Retinal pigment epithelial cell (primary cell): Measurements from ENCODE around the gene RAMACL.

Experiments used
- DNase-seq: peaks from one replicate; pipeline ENCODE4 v3.0.0-alpha.2; 2010; ENCODE audit warnings: low read depth
- H3K4me3 ChIP-seq: 2 replicates; pipeline ENCODE4 v1.5.1; 2011; ENCODE audit warnings: mild to moderate bottlenecking, low read length, control low read depth, moderate library complexity
- TF ChIP-seq, protein P1 (sequence below): conservative IDR thresholded peaks from 2 replicates; pipeline ENCODE4 v1.5.1; 2011; ENCODE audit warnings: low read depth, low read length, control low read depth, inconsistent platforms

Gene RAMACL

DNA sequence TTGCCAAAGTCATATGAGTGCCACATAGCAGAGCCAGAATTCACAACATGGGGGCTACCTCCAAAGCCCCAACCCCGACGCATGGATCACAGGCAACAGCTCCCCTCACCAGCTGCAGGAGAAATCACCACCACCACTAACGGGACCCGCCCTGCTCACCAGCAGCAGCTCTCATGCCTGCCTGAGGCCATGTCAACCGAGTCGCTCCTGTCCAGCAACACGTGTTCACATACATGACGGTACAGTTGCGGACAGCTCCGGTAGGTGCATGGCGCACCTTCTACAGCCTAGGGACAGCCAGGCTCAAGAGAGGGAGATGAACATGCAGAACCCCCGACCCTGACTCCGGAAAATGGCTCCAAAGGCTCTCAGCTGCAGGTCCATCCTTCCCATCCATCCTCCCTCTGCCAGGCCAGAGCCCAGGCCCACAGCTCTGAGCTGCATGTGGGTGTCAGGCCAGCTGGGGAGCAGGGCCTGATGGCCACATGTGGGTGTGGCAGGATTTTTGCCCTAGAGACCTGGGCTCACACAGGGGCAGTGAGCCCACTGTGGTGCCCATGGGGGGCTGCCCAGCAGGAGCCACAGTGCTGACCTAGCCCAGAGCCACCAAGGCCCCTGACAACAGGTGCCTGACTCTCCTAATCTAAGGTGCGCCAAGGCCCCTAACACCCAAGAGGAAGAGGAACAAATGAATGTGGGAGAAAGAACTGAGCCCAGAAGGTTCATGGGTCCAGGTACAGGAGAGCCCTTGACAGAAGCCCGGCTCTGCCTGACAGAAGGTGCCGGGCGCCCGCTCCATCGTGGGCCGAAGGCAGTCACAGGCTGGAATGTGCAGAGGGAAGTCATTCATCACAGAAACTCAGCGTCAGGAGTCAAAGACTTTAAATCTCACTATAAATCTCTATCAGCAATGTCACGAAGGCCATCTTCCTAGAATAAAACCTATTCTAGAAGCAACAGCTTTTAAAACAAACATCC lies 30.1 kb upstream of the RAMACL start:
- TF ChIP-seq, protein P1, sequence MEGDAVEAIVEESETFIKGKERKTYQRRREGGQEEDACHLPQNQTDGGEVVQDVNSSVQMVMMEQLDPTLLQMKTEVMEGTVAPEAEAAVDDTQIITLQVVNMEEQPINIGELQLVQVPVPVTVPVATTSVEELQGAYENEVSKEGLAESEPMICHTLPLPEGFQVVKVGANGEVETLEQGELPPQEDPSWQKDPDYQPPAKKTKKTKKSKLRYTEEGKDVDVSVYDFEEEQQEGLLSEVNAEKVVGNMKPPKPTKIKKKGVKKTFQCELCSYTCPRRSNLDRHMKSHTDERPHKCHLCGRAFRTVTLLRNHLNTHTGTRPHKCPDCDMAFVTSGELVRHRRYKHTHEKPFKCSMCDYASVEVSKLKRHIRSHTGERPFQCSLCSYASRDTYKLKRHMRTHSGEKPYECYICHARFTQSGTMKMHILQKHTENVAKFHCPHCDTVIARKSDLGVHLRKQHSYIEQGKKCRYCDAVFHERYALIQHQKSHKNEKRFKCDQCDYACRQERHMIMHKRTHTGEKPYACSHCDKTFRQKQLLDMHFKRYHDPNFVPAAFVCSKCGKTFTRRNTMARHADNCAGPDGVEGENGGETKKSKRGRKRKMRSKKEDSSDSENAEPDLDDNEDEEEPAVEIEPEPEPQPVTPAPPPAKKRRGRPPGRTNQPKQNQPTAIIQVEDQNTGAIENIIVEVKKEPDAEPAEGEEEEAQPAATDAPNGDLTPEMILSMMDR = no peak
- no peak for DNase-seq
- no peak overlapping the region for H3K4me3 ChIP-seq

DNA sequence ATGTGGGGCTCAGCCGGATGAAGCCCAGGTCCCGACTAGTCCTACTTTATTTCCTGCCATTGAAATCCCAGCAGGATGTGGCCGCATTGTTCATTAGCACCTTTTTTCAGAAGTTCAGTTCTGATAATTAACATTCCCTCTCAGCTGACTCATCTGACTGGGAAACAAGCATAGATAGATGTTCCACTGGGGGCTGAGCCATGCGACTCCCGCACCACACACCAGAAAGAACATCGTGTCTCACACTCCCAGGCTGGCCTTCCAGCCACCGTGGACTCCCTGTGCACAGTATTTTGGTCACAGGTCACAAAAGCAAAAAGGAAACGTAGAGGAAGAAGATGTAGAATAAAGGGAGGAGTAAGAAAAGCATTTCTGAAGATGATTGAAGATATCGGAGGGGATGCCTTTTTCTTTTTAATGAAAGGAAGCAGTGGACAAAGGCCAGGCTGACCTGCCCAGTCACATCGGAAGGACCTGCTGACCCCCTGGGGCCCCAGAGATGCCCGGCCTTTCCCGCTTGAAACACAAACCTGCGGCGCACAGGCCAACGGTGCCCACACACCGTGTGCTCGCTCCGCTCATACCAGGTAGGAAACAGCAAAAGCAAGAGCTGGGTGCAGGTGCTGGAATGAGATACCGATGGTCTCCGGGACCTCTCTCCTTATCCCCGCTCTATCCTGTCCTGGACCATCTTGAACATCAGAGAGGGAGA lies 28.7 kb upstream of the RAMACL start:
- no peak overlapping the region for H3K4me3 ChIP-seq
- DNase-seq = no peak
- TF ChIP-seq, protein P1 = no peak

DNA sequence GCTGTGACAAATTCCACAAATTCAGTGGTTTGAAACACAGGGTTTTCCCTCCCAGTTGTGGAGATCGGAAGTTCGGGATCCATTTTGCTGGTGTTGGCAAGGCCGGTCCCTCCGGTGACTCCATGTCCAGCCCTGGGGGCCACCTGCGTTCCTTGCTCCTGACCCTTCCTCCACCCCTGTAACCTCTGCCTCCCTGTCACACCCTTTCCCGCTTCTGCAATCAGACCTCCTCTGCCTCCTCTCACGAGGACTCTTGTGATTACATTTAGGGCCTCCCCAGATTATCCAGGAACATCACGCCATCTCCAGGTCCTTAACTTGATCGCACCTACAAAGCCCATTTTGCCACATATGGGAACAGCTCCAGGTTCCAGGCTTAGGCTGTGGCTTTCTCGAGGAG lies 28.1 kb upstream of the RAMACL start:
- DNase-seq = no peak
- H3K4me3 ChIP-seq = no peak overlapping the region
- TF ChIP-seq, protein P1 = no peak

DNA sequence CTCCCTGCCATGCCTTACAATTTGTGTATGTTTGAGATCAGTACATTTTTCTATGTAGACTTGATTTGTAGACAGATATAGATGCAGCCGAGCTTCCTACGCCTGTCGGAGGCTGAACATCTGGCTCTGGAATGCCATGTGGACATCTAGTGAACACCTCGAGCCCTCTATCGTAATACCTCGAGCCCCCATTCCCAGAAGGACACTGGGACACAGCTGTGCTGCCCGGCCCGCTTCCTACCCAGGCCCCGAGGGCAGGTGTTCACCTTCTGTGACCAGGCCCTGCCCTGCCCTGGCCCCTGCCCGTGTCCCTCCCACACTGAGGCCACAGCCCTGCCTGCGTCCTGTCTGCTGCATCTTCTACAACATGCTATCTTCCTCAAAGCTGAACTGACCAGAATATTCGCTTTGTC lies 27.7 kb upstream of the RAMACL start:
- TF ChIP-seq, protein P1 = no peak

DNA sequence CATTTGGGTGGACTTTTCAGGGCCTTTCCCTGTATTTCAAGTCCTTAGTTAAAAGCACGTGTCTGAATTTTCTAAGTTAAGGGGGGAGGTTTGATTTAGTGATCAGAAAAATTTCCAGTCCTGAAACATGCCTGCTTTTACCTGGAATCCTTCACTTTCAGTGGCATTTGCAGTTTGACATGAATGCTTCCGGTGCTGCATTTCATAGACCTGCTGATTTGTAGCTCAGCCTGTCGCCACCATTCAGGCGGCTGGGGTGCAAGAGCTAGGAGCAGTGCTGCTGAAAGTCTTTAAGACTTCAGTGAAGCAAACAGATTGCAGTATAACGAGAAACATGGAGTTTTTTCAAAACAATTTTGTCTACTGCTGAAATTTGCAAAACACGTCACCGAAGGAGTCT lies 26.5 kb upstream of the RAMACL start:
- H3K4me3 ChIP-seq = no peak overlapping the region
- no peak for DNase-seq
- TF ChIP-seq, protein P1 = no peak

More for the DNA sequence above, 27.7 kb upstream of the RAMACL start:
- no peak overlapping the region for H3K4me3 ChIP-seq
- DNase-seq = no peak

DNA sequence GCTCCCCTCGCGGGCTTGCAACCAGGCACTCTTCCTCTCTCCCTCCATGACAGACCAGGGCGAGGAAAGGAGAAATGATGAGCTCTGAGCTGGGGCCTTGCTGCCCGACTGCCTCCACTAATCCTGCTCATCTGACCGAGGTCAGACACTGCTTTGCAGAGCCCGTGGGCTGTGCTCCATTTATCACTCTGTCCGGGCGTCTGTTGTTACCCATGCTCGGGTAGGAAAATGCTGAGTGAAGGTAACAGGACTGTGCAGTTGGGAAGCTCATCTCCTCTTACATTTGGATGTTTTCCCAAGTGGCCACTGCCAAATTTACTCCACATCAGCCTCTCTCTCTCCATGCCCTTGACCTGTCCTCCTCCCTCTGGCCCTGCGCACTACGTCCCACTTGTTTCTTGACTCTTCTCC lies 26.0 kb upstream of the RAMACL start:
- no peak for DNase-seq
- no peak overlapping the region for H3K4me3 ChIP-seq
- TF ChIP-seq, protein P1 = no peak
